ENCODE measurements around the gene ACOX2. TPM values are rescaled to one million over a fixed set of nuclear protein-coding genes. Genes with fewer than 3 reads are reported as not detected.

ACOX2 gene
- polyA plus RNA-seq, 3 donors: 2.4 to 2.5 (median 2.4) TPM

GRCh38 chr3:58514405-58514804, 22.6 kb downstream of the ACOX2 start:
- Histone ChIP-seq H3K9ac (ENCODE audit: insufficient read depth, low read length, poor library complexity, severe bottlenecking) (no peak overlapping the region), H4K20me1 (ENCODE audit: insufficient read depth, low read length) (no peaks in the 10 kb centered on the region), H3K79me2 (ENCODE audit: insufficient read depth, low read length) (no peaks in the 10 kb centered on the region), H3K4me2 (replicated peaks; ENCODE audit: extremely low read depth, low read length, poor library complexity, severe bottlenecking) (no peak overlapping the region), H2AFZ (ENCODE audit: insufficient read depth, low read depth, low read length, poor library complexity, severe bottlenecking) (no peak overlapping the region), H3K36me3 (replicated peaks in 1 of 2; ENCODE audit: control insufficient read depth in 1 of 2, insufficient read depth in 2 of 2, low read length in 2 of 2) (no peaks in the 10 kb centered on the region), H3K4me3 (replicated peaks in 1 of 3; ENCODE audit: low read depth in 2 of 3, low read length in 3 of 3) (no peak overlapping the region), H3K9me3 (replicated peaks in 1 of 2; ENCODE audit: control insufficient read depth in 1 of 2, insufficient read depth in 1 of 2, low read length in 2 of 2) (no peaks in the 10 kb centered on the region), H3K4me1 (ENCODE audit: control insufficient read depth in 1 of 2, insufficient read depth in 2 of 2, low read length in 2 of 2) (no peaks in the 10 kb centered on the region), H3K27me3 (ENCODE audit: control insufficient read depth in 2 of 2, insufficient read depth in 2 of 2, low read length in 2 of 2) (no peaks in the 10 kb centered on the region), H3K27ac (ENCODE audit: low read depth in 1 of 2, low read length in 2 of 2) (no peak overlapping the region)
- TF ChIP-seq CTCF (IDR thresholded peaks at IDR 0.05): no peak
- Mint-ChIP-seq H3K4me1 (peaks cover 2% of the 10 kb centered on the region), H3K27ac (no peak overlapping the region), H3K4me3 (no peak overlapping the region), H3K36me3 (peaks cover 0 to 11% of the 10 kb centered on the region in 2 donors), H3K9me3 (no peaks in the 10 kb centered on the region), H3K27me3 (ENCODE audit: low read depth in 3 of 3) (peaks cover 0 to 5% (median 1%) of the 10 kb centered on the region in 3 donors)
- WGBS (ENCODE audit: insufficient coverage): 100% methylated on average over 2 of the region's 3 CpGs
- intact Hi-C loops (cut with micrococcal nuclease): no loop called here
- no peak for DNase-seq

GRCh38 chr3:58508437-58508836, 28.6 kb downstream of the ACOX2 start:
- H3K36me3 Mint-ChIP-seq: peaks cover 16 to 26% of the 10 kb centered on the region in 2 donors
- peaks cover 5% of the 10 kb centered on the region for H3K4me1 Mint-ChIP-seq
- no peak overlapping the region for H3K4me3 Mint-ChIP-seq

More at GRCh38 chr3:58508437-58508836, 28.6 kb downstream of the ACOX2 start:
- Histone ChIP-seq H2AFZ (ENCODE audit: insufficient read depth, low read depth, low read length, poor library complexity, severe bottlenecking) (no peak overlapping the region), H3K4me3 (replicated peaks in 1 of 3; ENCODE audit: low read depth in 2 of 3, low read length in 3 of 3) (no peak overlapping the region), H3K4me1 (ENCODE audit: control insufficient read depth in 1 of 2, insufficient read depth in 2 of 2, low read length in 2 of 2) (peaks cover 0 to 4% of the 10 kb centered on the region in 2 donors), H3K79me2 (ENCODE audit: insufficient read depth, low read length) (peaks cover 14% of the 10 kb centered on the region), H3K9me3 (replicated peaks in 1 of 2; ENCODE audit: control insufficient read depth in 1 of 2, insufficient read depth in 1 of 2, low read length in 2 of 2) (no peaks in the 10 kb centered on the region), H3K27me3 (ENCODE audit: control insufficient read depth in 2 of 2, insufficient read depth in 2 of 2, low read length in 2 of 2) (no peaks in the 10 kb centered on the region), H3K4me2 (replicated peaks; ENCODE audit: extremely low read depth, low read length, poor library complexity, severe bottlenecking) (no peak overlapping the region), H4K20me1 (ENCODE audit: insufficient read depth, low read length) (peaks cover 16% of the 10 kb centered on the region), H3K27ac (ENCODE audit: low read depth in 1 of 2, low read length in 2 of 2) (no peak overlapping the region), H3K9ac (ENCODE audit: insufficient read depth, low read length, poor library complexity, severe bottlenecking) (no peak overlapping the region), H3K36me3 (replicated peaks in 1 of 2; ENCODE audit: control insufficient read depth in 1 of 2, insufficient read depth in 2 of 2, low read length in 2 of 2) (peaks cover 0 to 16% of the 10 kb centered on the region in 2 donors)
- Mint-ChIP-seq H3K27me3 (ENCODE audit: low read depth in 3 of 3) (no peaks in the 10 kb centered on the region), H3K9me3 (no peaks in the 10 kb centered on the region), H3K27ac (no peak overlapping the region)
- no peak for TF ChIP-seq CTCF (IDR thresholded peaks at IDR 0.05)
- no peak for DNase-seq
- intact Hi-C loops (cut with micrococcal nuclease): no loop called here
- WGBS (ENCODE audit: insufficient coverage): 0% methylated on average over 1 of the region's 6 CpGs
